GM12878 (cell line): ENCODE measurements around the gene FANCD2.

ENCODE experiments used
- EZH2 ChIP-seq: IDR thresholded peaks from 2 replicates; pipeline ENCODE4 v1.6.1; 2012; ENCODE audit warnings: low read depth, mild to moderate bottlenecking, control low read depth, inconsistent platforms, low read length, borderline replicate concordance; ENCODE audit not compliant: control insufficient read depth
- FOS ChIP-seq: IDR thresholded peaks from 3 replicates; pipeline ENCODE4 v1.6.1; 2011; ENCODE audit warnings: borderline replicate concordance; ENCODE audit not compliant: insufficient read length; ENCODE audit errors: extremely low read depth
- FOXM1 ChIP-seq: IDR thresholded peaks from 2 replicates; pipeline ENCODE4 v1.6.1; 2012; ENCODE audit warnings: low read depth, mild to moderate bottlenecking, inconsistent platforms, low read length, moderate library complexity
- SUPT20H ChIP-seq: IDR thresholded peaks from 2 replicates; pipeline ENCODE4 v1.6.1; 2011; ENCODE audit warnings: low read depth, mild to moderate bottlenecking, low read length, moderate library complexity, borderline replicate concordance; ENCODE audit not compliant: control insufficient read depth

DNA sequence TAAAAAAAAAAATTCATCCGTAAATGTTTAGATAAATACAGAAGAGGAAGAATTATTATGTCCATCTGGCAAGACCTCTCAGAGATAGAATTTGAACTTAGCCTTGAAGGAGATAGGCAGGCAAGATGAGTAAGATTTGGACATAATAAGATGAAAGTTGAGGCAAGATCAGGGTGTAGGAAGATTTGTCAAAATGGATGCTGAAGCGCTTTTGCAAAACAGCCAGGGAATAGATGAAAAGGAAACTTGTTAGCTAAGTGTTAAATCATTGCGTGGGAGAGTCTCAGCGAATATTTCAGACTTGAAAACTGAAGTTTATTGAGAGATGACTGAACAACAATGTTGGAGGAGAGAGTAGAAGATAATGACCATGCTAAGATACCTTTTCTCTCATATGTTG is 96.5 kb downstream of the FANCD2 start:
- no peak for TF ChIP-seq SUPT20H
- no peak for TF ChIP-seq FOS
- no peak for TF ChIP-seq FOXM1
- TF ChIP-seq EZH2: no peak
